ENCODE results near the gene CCDC57.
"Not testable (repeated sequence)": the region's sequence is repeated elsewhere in the genome, so short reads cannot be mapped to it uniquely, and the experiment has no call there.

The CCDC57 gene

GRCh38 chr17:82222816-82223215 lies 10.2 kb upstream of the CCDC57 start:
- no peak for DNase-seq (ENCODE audit: low read depth)

GRCh38 chr17:82221341-82221902 lies 8.8 kb upstream of the CCDC57 start:
- DNase-seq (ENCODE audit: low read depth) = no peak

GRCh38 chr17:82219753-82220709 lies 7.4 kb upstream of the CCDC57 start:
- DNase-seq (ENCODE audit: low read depth) = no peak

- no peak for DNase-seq (ENCODE audit: low read depth)
Measured at GRCh38 chr17:82219083-82219482, 6.4 kb upstream of the CCDC57 start.

- DNase-seq (ENCODE audit: low read depth) = no peak
Measured at GRCh38 chr17:82218349-82219075, 5.9 kb upstream of the CCDC57 start.

- no peak for DNase-seq (ENCODE audit: low read depth)
Measured at GRCh38 chr17:82217530-82218204, 5.0 kb upstream of the CCDC57 start.

GRCh38 chr17:82217120-82217529 lies 4.5 kb upstream of the CCDC57 start:
- DNase-seq (ENCODE audit: low read depth) = no peak

- DNase-seq (ENCODE audit: low read depth) = peak; percentile 43
Measured at GRCh38 chr17:82216301-82217119, 3.9 kb upstream of the CCDC57 start.

- no peak for DNase-seq (ENCODE audit: low read depth)
Measured at GRCh38 chr17:82215972-82216300, 3.3 kb upstream of the CCDC57 start.

GRCh38 chr17:82215095-82215971 lies 2.7 kb upstream of the CCDC57 start:
- no peak for DNase-seq (ENCODE audit: low read depth)

GRCh38 chr17:82214012-82214628 lies 1.5 kb upstream of the CCDC57 start:
- DNase-seq (ENCODE audit: low read depth) = no peak

GRCh38 chr17:82213251-82214011 lies 789 bp upstream of the CCDC57 start:
- peak; percentile 53 for DNase-seq (ENCODE audit: low read depth)

- DNase-seq (ENCODE audit: low read depth) = not testable (repeated sequence)
Measured at GRCh38 chr17:82210655-82211054, 2.0 kb downstream of the CCDC57 start.

- DNase-seq (ENCODE audit: low read depth) = peak; percentile 70
Measured at GRCh38 chr17:82205720-82206508, 6.7 kb downstream of the CCDC57 start.

GRCh38 chr17:82204831-82205719 lies 7.6 kb downstream of the CCDC57 start:
- no peak for DNase-seq (ENCODE audit: low read depth)

- no peak for DNase-seq (ENCODE audit: low read depth)
Measured at GRCh38 chr17:82203920-82204319, 8.7 kb downstream of the CCDC57 start.

- DNase-seq (ENCODE audit: low read depth) = no peak
Measured at GRCh38 chr17:82202981-82203380, 9.7 kb downstream of the CCDC57 start.

Data from activated T-cell treated with anti-CD3 and anti-CD28 coated beads for 48 hours (primary cell).